HG03520 (cell line): Measurements from ENCODE around the gene CHD1.

Source experiments
- ATAC-seq: cut with Tn5 transposase; IDR thresholded peaks from one replicate; pipeline ENCODE4 v1.9.1; 2021; ENCODE audit warnings: mild to moderate bottlenecking, moderate library complexity; ENCODE audit not compliant: unreplicated experiment

Gene CHD1

GRCh38 chr5:98825582-98826375, 103.0 kb downstream of the CHD1 start:
- ATAC-seq: no peak

- ATAC-seq: no peak
Measured at GRCh38 chr5:98816582-98817222, 112.1 kb downstream of the CHD1 start.

GRCh38 chr5:98813755-98814154, 115.1 kb downstream of the CHD1 start:
- ATAC-seq: peak; percentile 58

GRCh38 chr5:98810206-98810605, 118.6 kb downstream of the CHD1 start:
- no peak for ATAC-seq

GRCh38 chr5:98807806-98808205, 121.0 kb downstream of the CHD1 start:
- ATAC-seq: no peak

GRCh38 chr5:98805070-98805469, 123.7 kb downstream of the CHD1 start:
- ATAC-seq: no peak

- no peak for ATAC-seq
Measured at GRCh38 chr5:98804066-98804465, 124.7 kb downstream of the CHD1 start.
